Neutrophil (primary cell): ENCODE measurements around the gene LEMD1.

Experiments used
- H3K27ac ChIP-seq: fragments of 200-600 bp; sonication (generic); 2 replicates; pipeline ENCODE4 v1.5.1; 2016; ENCODE audit warnings: mild to moderate bottlenecking, moderate library complexity
- H3K27me3 ChIP-seq: fragments of 200-600 bp; sonication (generic); 2 replicates; pipeline ENCODE4 v1.6.0; 2016; ENCODE audit warnings: mild to moderate bottlenecking
- H3K36me3 ChIP-seq: fragments of 200-600 bp; sonication (generic); 2 replicates; pipeline ENCODE4 v1.5.1; 2017
- H3K4me1 ChIP-seq, 2 experiments: fragments of 200-600 bp in 1 of 2; sonication (generic) in 1 of 2; 1 replicate in 1 of 2; 2 replicates in 1 of 2; pipeline versions ENCODE4 v1.5.1 to v1.6.1; 2013 to 2016; ENCODE audit warnings: low read depth in 1 of 2, low read length in 1 of 2, mild to moderate bottlenecking in 1 of 2, moderate library complexity in 1 of 2; ENCODE audit not compliant: control insufficient read depth in 1 of 2, insufficient read depth in 1 of 2
- H3K4me3 ChIP-seq, 2 experiments: fragments of 200-600 bp in 1 of 2; sonication (generic) in 1 of 2; 1 replicate in 1 of 2; 2 replicates in 1 of 2; pipeline ENCODE4 v1.5.1; 2013 to 2016; ENCODE audit warnings: low read depth in 1 of 2, low read length in 1 of 2, mild to moderate bottlenecking in 1 of 2, moderate library complexity in 1 of 2
- H3K9me3 ChIP-seq: fragments of 200-600 bp; sonication (generic); 2 replicates; pipeline ENCODE4 v1.5.1; 2016
- TF ChIP-seq, protein P1 (sequence below): fragments of 200-600 bp; sonication (generic); IDR thresholded peaks from 2 replicates; pipeline ENCODE4 v1.5.1; 2016; ENCODE audit warnings: antibody characterized with exemption

Gene LEMD1

DNA sequence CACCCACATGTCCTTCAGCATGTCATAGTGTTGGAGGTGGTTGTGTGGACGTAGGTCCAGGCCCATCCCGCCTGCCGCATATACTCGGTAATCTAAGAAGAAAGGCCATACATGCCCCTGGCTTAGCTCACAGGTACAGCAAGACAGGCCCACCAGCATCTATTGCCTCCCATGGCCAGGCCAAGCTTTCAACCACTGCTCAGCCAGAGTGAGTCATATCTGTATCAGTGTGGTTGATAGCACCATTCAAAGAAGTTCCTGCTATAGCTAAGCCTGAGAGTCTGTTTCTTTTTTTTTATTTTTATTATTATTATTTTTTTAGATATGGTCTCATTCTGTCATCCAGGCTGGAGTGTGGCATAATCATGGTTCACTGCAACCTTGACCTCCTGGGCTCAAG, 82.1 kb downstream of the LEMD1 start:
- no peak overlapping the region for H3K4me3 ChIP-seq
- H3K9me3 ChIP-seq, result no peaks in the 10 kb centered on the region
- TF ChIP-seq, protein P1, sequence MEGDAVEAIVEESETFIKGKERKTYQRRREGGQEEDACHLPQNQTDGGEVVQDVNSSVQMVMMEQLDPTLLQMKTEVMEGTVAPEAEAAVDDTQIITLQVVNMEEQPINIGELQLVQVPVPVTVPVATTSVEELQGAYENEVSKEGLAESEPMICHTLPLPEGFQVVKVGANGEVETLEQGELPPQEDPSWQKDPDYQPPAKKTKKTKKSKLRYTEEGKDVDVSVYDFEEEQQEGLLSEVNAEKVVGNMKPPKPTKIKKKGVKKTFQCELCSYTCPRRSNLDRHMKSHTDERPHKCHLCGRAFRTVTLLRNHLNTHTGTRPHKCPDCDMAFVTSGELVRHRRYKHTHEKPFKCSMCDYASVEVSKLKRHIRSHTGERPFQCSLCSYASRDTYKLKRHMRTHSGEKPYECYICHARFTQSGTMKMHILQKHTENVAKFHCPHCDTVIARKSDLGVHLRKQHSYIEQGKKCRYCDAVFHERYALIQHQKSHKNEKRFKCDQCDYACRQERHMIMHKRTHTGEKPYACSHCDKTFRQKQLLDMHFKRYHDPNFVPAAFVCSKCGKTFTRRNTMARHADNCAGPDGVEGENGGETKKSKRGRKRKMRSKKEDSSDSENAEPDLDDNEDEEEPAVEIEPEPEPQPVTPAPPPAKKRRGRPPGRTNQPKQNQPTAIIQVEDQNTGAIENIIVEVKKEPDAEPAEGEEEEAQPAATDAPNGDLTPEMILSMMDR, result no peak
- H3K4me1 ChIP-seq, result peaks cover 0 to 8% of the 10 kb centered on the region in 2 experiments
- H3K36me3 ChIP-seq, result no peaks in the 10 kb centered on the region
- no peak overlapping the region for H3K27ac ChIP-seq
- peaks cover 66% of the 10 kb centered on the region for H3K27me3 ChIP-seq

DNA sequence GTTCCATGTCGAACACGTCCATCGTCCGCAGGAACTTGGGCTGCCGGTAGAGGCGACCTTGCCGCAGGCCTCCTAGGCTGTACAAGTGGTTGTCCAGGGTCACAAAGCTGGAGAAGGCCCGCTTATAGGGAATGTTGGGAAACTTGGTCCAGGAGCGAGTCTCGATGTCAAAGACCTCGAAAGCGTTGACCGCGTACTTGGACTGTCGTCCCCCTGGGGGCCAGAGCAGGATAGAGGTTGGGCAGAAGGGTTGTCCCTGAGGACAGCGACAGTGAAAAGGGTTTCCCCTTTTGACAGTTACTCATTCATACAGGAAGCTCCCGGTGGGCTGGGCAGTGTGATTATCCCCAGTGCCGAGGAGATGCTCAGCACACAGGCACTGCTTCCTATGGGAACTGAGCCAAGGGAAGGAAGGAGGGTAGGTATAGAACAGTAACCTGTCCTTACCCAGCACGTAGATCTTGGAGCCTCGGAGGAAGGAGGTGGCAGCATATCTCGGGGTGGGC, 82.6 kb downstream of the LEMD1 start:
- Histone ChIP-seq H3K4me1 (peaks cover 0 to 8% of the 10 kb centered on the region in 2 experiments), H3K36me3 (no peaks in the 10 kb centered on the region), H3K9me3 (no peaks in the 10 kb centered on the region), H3K27me3 (peaks cover 66% of the 10 kb centered on the region), H3K27ac (no peak overlapping the region), H3K4me3 (no peak overlapping the region)
- TF ChIP-seq, protein P1, result no peak

DNA sequence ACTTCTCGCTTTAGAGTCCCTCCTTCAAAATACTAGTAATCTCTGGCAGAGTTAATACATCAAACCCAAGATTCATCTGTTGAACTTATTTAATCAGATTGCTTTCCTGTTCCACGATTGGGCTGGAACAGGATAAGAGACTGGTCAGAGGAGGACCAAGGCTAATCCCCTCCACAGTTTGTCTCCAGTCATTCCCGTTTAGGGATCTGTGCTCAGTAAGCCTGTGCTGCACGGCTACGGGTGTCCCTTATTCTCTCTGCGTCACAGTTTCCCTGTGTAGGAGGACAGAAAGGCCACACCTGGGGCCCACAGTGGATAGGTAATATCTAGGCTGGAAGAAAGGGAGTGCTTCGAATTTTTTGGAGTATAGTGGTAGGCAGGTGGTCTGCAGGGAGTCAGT, 83.8 kb downstream of the LEMD1 start:
- no peak overlapping the region for H3K4me3 ChIP-seq
- TF ChIP-seq, protein P1, result no peak
- peaks cover 55% of the 10 kb centered on the region for H3K27me3 ChIP-seq
- H3K9me3 ChIP-seq, result no peaks in the 10 kb centered on the region
- no peaks in the 10 kb centered on the region for H3K4me1 ChIP-seq
- H3K27ac ChIP-seq, result no peak overlapping the region
- H3K36me3 ChIP-seq, result no peaks in the 10 kb centered on the region

DNA sequence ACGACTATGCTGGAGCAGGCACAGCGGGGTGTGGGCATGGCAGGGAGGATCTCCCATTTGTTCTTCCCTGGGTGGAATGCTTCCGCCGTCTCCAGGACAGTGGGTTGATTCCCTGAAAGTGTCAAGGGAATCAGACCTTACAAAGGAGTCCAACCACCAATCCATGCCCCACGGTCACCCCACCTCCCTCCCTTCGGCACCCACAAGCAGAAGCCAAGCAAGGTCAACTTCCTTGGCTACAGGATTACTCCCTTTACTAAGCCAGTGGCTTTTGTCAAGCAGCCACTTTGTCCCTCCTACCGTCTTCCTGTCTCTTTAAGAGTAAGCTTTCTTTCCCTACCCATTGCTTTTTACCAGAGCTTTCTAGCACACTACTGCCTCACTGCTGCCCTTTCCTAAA, 84.4 kb downstream of the LEMD1 start:
- Histone ChIP-seq H3K4me3 (no peak overlapping the region), H3K36me3 (no peaks in the 10 kb centered on the region), H3K4me1 (no peaks in the 10 kb centered on the region), H3K9me3 (no peaks in the 10 kb centered on the region), H3K27me3 (peaks cover 50% of the 10 kb centered on the region), H3K27ac (no peak overlapping the region)
- TF ChIP-seq, protein P1, result no peak

DNA sequence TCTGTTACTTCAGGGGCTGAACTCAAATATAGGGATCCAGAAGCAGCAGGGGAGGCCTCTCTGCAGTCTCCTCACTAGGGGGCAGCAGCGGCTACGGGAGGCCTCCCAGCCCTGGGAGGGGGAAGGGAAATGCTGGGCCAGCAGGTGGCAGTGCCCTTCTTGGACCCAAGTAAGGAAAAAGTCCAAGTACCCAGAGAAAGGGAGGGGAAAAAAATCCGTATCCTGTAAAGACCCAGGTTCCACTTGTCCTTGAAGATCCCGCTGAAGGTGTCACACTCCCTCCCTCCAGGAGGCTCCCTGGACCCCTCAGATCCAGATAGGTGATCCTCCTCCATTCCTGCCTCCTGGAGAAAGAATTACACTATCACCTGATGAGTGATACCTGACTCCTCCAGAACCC, 86.2 kb downstream of the LEMD1 start:
- H3K36me3 ChIP-seq, result no peaks in the 10 kb centered on the region
- H3K27ac ChIP-seq, result no peak overlapping the region
- H3K27me3 ChIP-seq, result peaks cover 34% of the 10 kb centered on the region
- H3K4me1 ChIP-seq, result no peaks in the 10 kb centered on the region
- H3K4me3 ChIP-seq, result no peak overlapping the region
- TF ChIP-seq, protein P1, result peak; percentile 69
- H3K9me3 ChIP-seq, result no peaks in the 10 kb centered on the region
